GM10847 (cell line): ENCODE results near the gene CPSF4L.

Experiments used
- POLR2A ChIP-seq: IDR thresholded peaks from 2 replicates; pipeline ENCODE4 v1.6.1; 2011; ENCODE audit not compliant: insufficient read length; ENCODE audit errors: extremely low read depth

The CPSF4L gene

DNA sequence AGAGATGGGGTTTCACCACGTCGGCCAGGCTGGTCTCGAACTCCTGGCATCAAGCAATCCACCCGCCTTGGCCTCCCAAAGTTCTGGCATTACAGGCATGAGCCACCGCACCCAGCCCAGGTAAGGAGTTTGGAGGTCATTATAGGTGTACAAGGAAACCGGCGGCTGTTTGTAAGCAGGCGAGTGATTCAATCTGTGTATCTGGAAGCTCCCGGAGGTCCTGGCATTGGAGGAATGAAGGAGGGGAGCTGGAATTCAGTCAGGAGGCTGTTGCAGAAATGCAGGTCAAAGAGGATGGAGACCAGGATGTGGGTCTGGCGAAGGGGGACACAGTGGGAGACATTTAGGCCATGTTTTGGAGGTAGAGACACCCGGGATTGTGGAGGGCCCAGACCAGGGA is 31.4 kb upstream of the CPSF4L start:
- no peak for TF ChIP-seq POLR2A

DNA sequence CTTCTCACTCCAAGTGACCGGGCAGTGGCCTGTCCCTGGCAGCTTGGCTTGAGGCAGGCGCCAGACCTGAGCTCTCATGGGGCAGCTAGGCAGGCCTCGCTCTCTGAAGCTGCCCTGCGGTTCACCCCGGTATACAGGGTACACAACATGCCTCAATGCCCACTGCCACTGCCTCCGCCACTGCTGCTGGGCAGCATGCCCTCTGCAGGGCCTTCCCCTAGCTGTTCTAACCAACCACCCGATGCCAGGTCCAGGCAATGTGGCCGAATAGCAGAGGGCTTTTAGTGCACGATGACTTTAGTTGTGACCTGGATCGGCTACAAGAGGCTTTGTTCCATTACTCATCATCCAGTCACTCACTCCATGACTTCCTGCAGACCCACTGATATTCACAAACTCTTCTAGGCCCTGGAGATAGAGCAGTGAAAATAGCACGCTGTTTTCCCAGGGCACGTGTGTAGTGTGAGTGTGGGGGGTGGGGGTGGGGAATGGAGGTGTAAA is 30.4 kb upstream of the CPSF4L start:
- no peak for TF ChIP-seq POLR2A

DNA sequence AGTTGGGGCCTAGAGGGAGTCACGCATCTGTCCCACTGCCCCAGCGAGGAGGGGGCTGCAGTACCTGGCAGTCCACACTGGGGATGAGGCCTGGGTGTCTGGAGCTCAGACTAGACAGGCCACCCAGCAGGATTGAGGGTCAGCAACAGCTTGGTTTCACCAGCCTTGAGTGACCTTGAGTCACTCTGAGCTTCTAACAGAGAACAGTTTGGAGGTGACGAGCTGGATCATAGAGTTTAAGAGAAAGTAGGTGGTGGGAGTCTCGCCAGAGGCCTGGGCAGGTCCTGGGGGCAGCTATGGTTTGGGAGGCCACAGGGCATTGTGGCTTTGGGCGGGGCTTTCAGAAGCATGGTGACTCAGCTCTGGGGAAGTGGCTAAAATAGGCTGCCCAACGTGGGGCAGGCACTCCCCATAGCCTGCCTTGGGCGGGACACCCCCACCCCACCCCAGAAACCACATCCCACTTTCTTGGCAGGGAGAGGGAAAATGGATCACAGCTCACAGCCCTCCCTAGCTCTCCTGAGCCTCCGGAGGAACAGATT is 29.7 kb upstream of the CPSF4L start:
- no peak for TF ChIP-seq POLR2A

DNA sequence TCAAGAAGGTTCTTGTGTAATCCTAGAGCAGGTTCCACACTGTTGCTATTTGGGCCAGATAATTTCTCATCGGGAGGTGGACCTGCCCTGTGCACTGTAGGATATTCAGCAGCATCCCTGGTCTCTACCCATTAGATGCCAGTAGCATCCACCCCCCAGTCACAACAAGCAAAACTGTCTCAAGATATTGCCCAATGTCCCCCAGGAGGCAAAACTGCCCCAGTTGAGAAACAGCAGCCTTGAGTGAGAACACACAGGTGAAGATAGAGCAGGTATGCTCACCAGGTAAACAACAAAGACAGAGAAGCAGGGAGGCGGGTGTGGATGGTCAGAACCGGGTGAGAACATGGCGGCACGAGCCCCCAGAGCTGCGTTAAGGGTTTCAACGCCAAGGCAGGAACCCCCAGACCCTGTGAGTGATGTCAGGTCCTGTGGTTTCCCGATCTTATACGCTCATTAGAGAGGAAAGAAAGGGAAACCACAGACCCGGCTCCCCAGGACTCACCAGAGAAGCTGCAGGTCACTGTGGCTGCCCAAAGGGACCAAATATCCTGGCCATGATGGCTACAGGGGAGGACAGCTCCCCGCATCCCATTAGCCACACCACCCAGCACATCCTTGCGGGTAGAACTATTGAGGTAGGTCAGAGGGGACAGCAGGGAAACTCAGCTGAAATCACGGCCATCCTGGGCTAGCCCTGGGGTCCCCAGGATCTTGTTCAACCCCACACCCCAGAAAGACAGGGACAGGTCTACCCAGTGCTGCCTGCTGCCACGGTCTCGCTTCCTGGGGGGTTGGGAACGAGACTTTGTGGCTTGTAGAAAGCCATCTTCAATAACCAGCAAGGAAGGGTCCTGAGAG is 28.9 kb upstream of the CPSF4L start:
- no peak for TF ChIP-seq POLR2A

DNA sequence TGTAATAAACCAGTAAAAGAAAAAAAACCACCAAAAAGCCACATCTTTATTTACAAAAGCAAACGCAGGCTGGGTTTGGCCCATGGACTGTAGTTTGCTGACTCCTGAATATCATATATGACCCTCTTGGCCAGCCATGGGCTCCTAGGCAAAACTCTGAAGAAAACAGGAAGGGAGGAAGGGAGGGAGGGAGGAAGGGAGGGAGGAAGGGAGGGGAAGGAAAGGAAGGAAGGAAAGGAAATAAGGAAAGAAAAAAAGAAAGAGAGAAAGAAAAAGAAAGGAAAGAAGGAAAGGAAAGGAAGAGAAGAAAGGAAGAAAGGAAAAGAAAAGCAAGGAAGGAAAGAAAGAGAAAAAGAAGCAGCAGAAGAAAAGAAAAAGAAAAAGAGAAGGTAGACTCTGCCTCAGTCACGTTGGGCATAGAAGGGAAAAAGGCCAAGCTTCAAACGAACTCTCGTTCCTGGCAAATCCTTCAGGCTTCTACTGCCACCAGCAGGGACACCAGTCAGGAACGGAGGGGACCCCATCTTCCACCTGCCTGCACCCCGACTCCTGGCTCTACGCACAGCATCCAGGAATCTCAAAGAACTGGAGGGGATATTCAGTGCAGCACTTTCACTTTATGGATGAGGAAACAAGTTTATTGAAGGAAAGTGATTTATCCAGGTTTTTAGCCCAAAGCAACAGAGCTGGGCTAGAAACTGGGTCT is 28.0 kb upstream of the CPSF4L start:
- no peak for TF ChIP-seq POLR2A

DNA sequence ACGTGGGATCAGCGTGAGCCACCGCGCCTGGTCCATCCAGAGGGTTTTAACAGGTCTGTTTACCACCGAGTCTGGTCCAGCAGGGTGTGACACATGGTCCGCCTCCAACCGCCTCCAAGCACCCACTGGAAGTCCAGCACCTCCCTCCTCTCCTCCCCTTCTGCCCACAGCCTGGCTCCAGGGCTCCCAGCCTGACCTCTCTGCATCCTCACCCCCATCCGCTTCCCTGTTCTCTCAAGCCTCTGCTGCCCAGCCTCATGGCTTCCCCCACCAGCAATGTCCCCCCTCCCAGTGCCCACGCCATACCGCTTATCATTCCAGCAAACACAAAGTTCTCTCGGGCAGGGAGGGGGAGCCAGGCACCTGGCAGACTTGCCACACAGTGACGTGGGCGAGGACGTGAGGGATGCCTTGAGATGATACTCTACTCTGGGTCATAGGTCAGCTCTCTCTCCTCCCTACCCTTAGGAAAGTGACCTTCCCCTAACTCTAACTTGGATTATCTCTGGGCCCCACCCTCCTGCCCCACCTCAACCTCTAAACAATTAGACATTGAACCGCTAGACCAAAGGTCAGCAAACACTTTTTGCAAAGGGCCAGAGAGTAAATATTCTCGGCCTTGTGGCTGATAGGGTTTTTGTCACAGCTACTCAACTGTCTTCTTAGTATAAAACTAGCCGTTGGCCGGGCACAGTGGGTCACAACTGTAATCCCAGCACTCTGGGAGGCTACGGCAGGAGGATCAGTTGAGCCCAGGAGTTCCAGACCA is 27.0 kb upstream of the CPSF4L start:
- no peak for TF ChIP-seq POLR2A

DNA sequence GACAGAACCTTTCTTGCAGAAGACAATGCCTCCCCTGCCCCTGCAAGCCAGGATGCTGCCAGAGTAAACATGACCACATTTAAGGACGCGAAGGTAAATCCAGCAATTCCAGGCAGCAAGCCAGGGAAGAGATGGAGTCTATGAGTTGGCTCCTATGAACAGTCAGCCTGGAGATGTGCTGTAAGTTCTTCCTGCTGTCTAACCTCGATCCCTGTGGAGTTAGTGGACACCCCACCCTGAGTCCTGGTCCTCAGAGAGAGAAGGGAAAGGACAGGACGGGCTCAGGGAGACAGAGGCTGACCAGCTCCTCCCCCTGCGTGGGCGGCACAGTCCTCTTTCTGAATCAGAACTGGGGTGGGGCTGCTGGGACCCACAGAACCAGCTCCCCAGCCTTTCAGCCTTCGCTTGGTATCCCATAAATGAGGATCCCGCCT is 25.2 kb upstream of the CPSF4L start:
- TF ChIP-seq POLR2A = no peak

DNA sequence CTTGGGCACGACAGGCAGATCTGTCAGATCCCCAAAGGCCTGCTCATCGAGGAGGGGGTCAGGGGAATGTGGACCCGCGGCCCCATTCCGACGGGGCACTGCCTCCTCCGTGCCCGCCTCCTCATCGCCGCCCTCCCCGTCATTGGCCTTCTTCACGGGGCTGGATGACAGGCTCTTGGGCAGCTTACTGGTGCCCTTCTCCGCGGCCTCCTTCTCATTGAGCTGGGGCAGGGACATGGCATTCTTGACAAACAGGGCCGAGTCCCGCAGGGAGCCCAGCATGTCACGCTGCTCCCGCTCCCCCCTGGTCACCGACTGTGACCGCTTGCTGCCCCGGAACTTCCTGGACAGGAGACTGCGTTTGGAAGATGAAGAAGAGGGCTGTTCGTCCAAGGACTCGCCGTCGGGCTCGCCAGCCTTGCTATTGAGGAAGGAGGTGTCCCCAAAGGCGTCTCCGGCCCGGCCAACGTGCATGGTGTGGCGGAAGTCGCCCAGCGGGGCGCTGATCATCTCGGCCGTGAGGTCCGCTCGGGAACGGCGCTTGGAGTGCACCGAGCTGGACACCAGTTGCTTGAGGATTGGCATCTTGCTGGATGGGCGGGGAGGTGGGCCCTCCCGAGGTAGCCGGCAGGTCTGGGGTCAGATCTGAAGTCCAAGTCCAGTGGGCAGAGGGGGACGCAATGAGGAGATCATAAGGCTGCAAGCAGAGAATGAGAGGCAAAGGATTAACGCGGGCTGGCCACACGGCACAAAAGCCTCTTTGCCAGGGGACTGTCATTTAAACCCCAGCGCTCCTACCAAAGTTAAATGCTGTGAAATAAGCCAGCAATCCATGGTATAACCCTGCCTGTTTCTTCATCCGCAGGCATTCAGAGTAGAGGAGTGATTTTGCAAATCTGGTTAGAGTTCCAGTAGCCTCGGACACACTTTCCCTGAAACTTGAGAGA is 24.5 kb upstream of the CPSF4L start:
- TF ChIP-seq POLR2A = no peak

DNA sequence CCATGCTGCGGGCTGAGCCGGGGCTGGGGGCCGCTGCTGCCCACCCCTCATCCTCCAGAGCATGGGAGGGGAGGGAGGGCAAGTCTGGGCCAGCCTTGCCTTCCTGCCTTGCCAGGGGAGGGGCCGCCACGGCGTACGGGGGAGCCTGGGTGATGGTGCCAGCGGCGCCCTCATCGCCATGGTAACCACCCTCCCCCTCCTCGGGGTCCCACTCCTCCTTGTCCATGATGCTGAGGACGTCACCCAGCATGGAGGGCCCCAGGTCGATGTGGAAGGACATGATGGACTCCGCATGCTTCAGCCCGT is 23.9 kb upstream of the CPSF4L start:
- TF ChIP-seq POLR2A = no peak

DNA sequence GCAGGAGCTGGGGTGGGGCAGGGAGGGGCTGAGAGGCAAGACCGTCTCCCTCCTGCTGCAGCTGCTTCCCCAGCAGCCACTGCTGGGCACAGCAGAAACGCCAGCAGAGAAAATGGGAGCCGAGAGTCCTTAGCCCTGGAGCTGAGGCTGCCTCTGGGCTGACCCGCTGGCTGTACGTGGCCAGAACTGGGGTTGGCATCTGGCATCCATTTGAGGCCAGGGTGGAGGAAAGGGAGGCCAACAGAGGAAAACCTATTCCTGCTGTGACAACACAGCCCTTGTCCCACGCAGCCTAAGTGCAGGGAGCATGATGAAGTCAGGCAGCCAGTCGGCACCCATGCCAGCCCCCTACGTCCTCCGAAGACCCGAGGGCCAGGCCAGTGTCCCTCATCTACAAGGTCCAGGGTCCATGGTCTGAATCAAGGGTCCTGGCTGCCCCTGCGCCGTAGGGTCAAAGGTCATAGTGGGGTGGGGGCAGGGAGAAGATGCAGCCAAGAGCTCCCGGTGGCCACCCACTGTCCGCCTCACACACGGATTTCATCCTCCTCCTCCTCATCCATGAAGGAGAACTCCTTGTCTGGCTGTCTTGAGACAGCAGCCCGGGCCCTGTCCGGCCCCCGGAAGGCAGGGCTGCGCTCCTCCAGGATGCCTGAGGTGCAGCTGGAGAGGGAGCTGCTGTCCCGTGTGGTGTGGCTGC is 23.4 kb upstream of the CPSF4L start:
- TF ChIP-seq POLR2A = no peak

DNA sequence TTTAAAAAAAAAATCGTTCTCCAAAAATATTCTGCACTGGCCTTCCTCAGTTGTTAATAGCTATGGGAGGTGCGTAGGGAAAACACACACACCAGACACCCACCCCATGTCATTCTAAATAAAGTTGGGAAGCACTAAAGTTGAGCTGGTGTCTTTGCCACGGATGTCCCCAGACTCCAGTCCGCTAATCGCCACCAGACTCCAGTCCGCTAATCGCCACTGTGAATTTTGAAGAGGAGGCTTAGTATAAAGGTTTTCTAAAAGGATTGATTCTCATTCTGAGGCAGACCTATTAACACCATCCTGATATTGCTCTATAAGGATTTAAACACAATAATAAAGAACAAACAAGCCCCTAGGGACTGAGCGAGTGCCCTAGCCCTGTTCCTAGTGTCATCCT is 22.7 kb upstream of the CPSF4L start:
- TF ChIP-seq POLR2A = no peak

DNA sequence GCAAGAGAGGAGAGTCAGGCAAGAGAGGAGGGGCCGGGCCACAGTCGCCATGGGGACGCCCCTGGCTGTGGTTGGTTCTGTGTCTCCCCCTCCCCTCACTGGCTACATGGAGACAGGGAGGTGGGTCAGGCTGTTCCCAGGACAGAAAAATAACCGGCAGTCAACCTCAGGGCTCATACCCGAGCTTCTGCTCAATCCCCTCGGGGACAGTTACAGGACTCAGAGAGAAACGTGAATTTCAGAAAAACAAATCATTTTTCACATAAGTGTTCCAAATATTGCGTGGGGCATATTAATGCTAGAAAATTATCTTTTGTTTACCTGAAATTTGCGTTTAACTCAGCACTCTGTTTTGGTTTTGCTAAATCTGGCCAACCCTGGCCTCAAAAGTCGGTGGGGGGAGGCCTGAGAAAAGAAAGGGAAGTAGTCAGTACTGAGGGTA is 22.2 kb upstream of the CPSF4L start:
- no peak for TF ChIP-seq POLR2A

DNA sequence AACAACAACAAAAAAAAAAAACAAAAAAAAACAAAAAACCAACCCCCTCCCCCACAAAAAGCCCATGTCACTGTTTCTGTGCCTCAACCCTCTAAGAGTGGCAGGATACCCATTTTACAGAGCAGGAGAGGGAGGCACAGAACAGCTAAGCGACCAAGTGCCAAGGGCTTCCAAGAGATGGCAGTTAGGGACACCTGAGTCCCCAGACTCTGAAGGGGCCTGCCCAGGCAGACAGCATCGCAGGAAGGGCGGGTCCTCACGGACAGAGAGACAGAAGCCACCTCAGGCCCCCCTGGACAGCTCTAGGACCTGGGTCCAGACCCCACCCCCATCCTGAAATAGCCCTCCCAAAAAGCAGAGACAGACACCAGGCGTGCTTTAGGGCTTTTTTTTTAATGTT is 21.6 kb upstream of the CPSF4L start:
- no peak for TF ChIP-seq POLR2A

DNA sequence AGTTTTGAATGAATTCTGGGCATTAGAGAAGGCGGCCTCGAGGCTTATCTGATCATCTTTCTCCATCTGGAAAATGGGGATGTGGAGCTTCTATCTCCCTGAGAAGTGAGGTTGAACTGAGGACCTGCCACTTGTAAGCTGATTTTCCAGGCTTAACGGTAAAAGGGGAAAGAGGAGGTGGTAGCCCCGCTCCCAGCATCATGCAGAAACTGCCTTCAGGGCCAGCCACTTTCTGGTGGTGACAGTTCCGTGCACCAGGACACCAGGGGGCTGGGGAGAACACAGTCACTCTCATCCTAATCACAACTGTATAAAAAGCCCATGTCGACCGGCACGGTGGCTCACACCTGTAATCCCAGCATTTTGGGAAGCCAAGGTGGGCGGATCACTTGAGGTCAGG is 20.9 kb upstream of the CPSF4L start:
- TF ChIP-seq POLR2A = no peak
